Neural crest cell (in vitro differentiated cells): ENCODE measurements around the gene KRT24. TPM values are rescaled to one million over a fixed set of nuclear protein-coding genes. Genes with fewer than 3 reads are reported as not detected.

Source experiments
- DNase-seq: peaks from one replicate; pipeline ENCODE4 v3.0.0; 2021; ENCODE audit warnings: low read depth, mixed read lengths, low spot score
- H3K27ac Mint-ChIP-seq: one replicate; pipeline ENCODE4 v1.8.0; 2021; ENCODE audit warnings: mild to moderate bottlenecking, mixed read lengths; ENCODE audit not compliant: unreplicated experiment
- H3K27me3 Mint-ChIP-seq: 2 replicates; pipeline ENCODE4 v1.8.0; 2021; ENCODE audit warnings: low read depth, mild to moderate bottlenecking, mixed read lengths
- H3K36me3 Mint-ChIP-seq: 2 replicates; pipeline ENCODE4 v1.8.0; 2021; ENCODE audit warnings: low read depth, mild to moderate bottlenecking, mixed read lengths
- H3K4me1 Mint-ChIP-seq: 2 replicates; pipeline ENCODE4 v1.8.0; 2021; ENCODE audit warnings: mixed read lengths
- H3K4me3 Mint-ChIP-seq: one replicate; pipeline ENCODE4 v1.8.0; 2021; ENCODE audit warnings: mild to moderate bottlenecking, mixed read lengths
- H3K9me3 Mint-ChIP-seq: 2 replicates; pipeline ENCODE4 v1.8.0; 2021; ENCODE audit warnings: mixed read lengths
- CTCF ChIP-seq: fragments of 200-600 bp; sonication (generic); conservative IDR thresholded peaks from 2 replicates; pipeline ENCODE4 v1.5.0; 2021; ENCODE audit warnings: antibody characterized with exemption, mild to moderate bottlenecking
- total RNA-seq: library from RNA; stranded (reverse); gene quantifications from 2 replicates; pipeline ENCODE4 v1.2.1, GENCODE V29; 2021

KRT24 gene
- total RNA-seq, 1 donor from 2014 or later = not detected

- Mint-ChIP-seq H3K27me3 (peaks cover 16% of the 10 kb centered on the region), H3K4me1 (no peaks in the 10 kb centered on the region), H3K4me3 (no peak overlapping the region), H3K27ac (no peak overlapping the region), H3K36me3 (no peaks in the 10 kb centered on the region), H3K9me3 (no peaks in the 10 kb centered on the region)
- no peak for DNase-seq
- no peak for TF ChIP-seq CTCF
These were observed 7.6 kb downstream of the KRT24 start for GRCh38 chr17:40695874-40696472.

GRCh38 chr17:40694584-40694983, 9.0 kb downstream of the KRT24 start:
- H3K36me3 Mint-ChIP-seq = no peaks in the 10 kb centered on the region
- no peaks in the 10 kb centered on the region for H3K9me3 Mint-ChIP-seq
- no peak overlapping the region for H3K27ac Mint-ChIP-seq
- no peak overlapping the region for H3K4me3 Mint-ChIP-seq
- DNase-seq = no peak
- peaks cover 16% of the 10 kb centered on the region for H3K27me3 Mint-ChIP-seq
- H3K4me1 Mint-ChIP-seq = no peaks in the 10 kb centered on the region
- TF ChIP-seq CTCF = no peak

GRCh38 chr17:40687106-40687505, 16.4 kb downstream of the KRT24 start:
- TF ChIP-seq CTCF = no peak
- no peaks in the 10 kb centered on the region for H3K9me3 Mint-ChIP-seq
- DNase-seq = no peak
- H3K27me3 Mint-ChIP-seq = peaks cover 11% of the 10 kb centered on the region
- no peaks in the 10 kb centered on the region for H3K4me1 Mint-ChIP-seq
- H3K4me3 Mint-ChIP-seq = no peak overlapping the region
- no peak overlapping the region for H3K27ac Mint-ChIP-seq
- H3K36me3 Mint-ChIP-seq = no peaks in the 10 kb centered on the region

GRCh38 chr17:40686192-40686591, 17.4 kb downstream of the KRT24 start:
- Mint-ChIP-seq H3K4me3 (no peak overlapping the region), H3K27ac (no peak overlapping the region), H3K9me3 (no peaks in the 10 kb centered on the region), H3K27me3 (peaks cover 16% of the 10 kb centered on the region), H3K4me1 (no peaks in the 10 kb centered on the region), H3K36me3 (no peaks in the 10 kb centered on the region)
- no peak for TF ChIP-seq CTCF
- DNase-seq = no peak

GRCh38 chr17:40680998-40681397, 22.6 kb downstream of the KRT24 start:
- Mint-ChIP-seq H3K27me3 (peaks cover 57% of the 10 kb centered on the region), H3K27ac (no peak overlapping the region), H3K4me3 (no peak overlapping the region), H3K4me1 (no peaks in the 10 kb centered on the region), H3K36me3 (no peaks in the 10 kb centered on the region), H3K9me3 (no peaks in the 10 kb centered on the region)
- TF ChIP-seq CTCF = no peak
- DNase-seq = no peak
